HEK293 (cell line): ENCODE data around the gene RPS14.

Experiments
- CTCF ChIA-PET: fragments of 350-600 bp; formaldehyde crosslinking; extraction: SDS; loops from one replicate; lab custom pipeline; 2021; ENCODE audit warnings: antibody characterized with exemption; lab: Yijun Ruan, JAX
- POLR2A ChIA-PET: fragments of 300-600 bp; formaldehyde crosslinking; extraction: SDS; loops from one replicate; lab custom pipeline; 2020; ENCODE audit warnings: antibody characterized with exemption, inconsistent platforms; lab: Yijun Ruan, JAX
- H3K27ac ChIP-seq: fragments of 200-500 bp; sonication (Bioruptor generic); 2 replicates; pipeline ENCODE4 v1.5.1; 2014; ENCODE audit warnings: low read depth, low read length, control low read depth, inconsistent platforms; ENCODE audit errors: extremely low read depth
- H3K36me3 ChIP-seq, 2 experiments: fragments of 200-500 bp in 1 of 2; sonication (Bioruptor generic) in 1 of 2; 1 replicate in 1 of 2; 2 replicates in 1 of 2; pipeline ENCODE4 v1.5.1; 2014 to 2017; ENCODE audit warnings: inconsistent platforms in 2 of 2, low read length in 2 of 2; ENCODE audit not compliant: control insufficient read depth in 2 of 2, insufficient read depth in 1 of 2
- H3K4me1 ChIP-seq: fragments of 200-500 bp; sonication (Bioruptor generic); 2 replicates; pipeline ENCODE4 v1.5.1; 2014; ENCODE audit warnings: mild to moderate bottlenecking, low read length, inconsistent platforms; ENCODE audit not compliant: control insufficient read depth, insufficient read depth
- H3K4me3 ChIP-seq: 2 replicates; pipeline ENCODE4 v1.5.1; 2011; ENCODE audit warnings: low read depth, mild to moderate bottlenecking, control low read depth, low read length, moderate library complexity
- H3K9me3 ChIP-seq: fragments of 200-500 bp; sonication (Bioruptor generic); 2 replicates; pipeline ENCODE4 v1.5.1; 2014; ENCODE audit warnings: low read depth, low read length, inconsistent platforms; ENCODE audit not compliant: control insufficient read depth, insufficient read depth
- GFI1B ChIP-seq: fragments of 450-650 bp; formaldehyde crosslinking; IDR thresholded peaks from 2 replicates; pipeline ENCODE4 v1.5.1; 2016; ENCODE audit warnings: missing biosample characterization, missing genetic modification characterization
- GLI2 ChIP-seq: fragments of 450-650 bp; formaldehyde crosslinking; IDR thresholded peaks from 2 replicates; pipeline ENCODE4; 2017; ENCODE audit warnings: missing biosample characterization, missing genetic modification characterization, low read depth, borderline replicate concordance
- MEIS1 ChIP-seq: sonication (generic); formaldehyde crosslinking; IDR thresholded peaks from 2 replicates; pipeline ENCODE4 v1.8.1; 2022; ENCODE audit warnings: missing genetic modification reagents, mild to moderate bottlenecking, borderline replicate concordance
- REPIN1 ChIP-seq: fragments of 450-650 bp; formaldehyde crosslinking; IDR thresholded peaks from 2 replicates; pipeline ENCODE4 v1.5.1; 2017; ENCODE audit warnings: missing biosample characterization, missing genetic modification characterization, low read depth
- YY2 ChIP-seq: fragments of 450-650 bp; formaldehyde crosslinking; IDR thresholded peaks from 2 replicates; pipeline ENCODE4 v1.5.1; 2016; ENCODE audit warnings: missing biosample characterization, missing genetic modification characterization
- ZNF148 ChIP-seq: fragments of 450-650 bp; formaldehyde crosslinking; IDR thresholded peaks from 2 replicates; pipeline ENCODE4 v1.5.0; 2017; ENCODE audit warnings: missing biosample characterization, missing genetic modification characterization, borderline replicate concordance
- ZNF157 ChIP-seq: fragments of 450-650 bp; formaldehyde crosslinking; IDR thresholded peaks from 2 replicates; pipeline ENCODE4 v1.5.1; 2016; ENCODE audit warnings: missing biosample characterization, missing genetic modification characterization
- ZNF169 ChIP-seq: fragments of 450-650 bp; formaldehyde crosslinking; IDR thresholded peaks from 2 replicates; pipeline ENCODE4 v1.5.1; 2016; ENCODE audit warnings: missing biosample characterization, missing genetic modification characterization
- ZNF175 ChIP-seq: fragments of 450-650 bp; formaldehyde crosslinking; IDR thresholded peaks from 2 replicates; pipeline ENCODE4 v1.5.1; 2016; ENCODE audit warnings: missing biosample characterization, missing genetic modification characterization
- ZNF184 ChIP-seq: fragments of 450-650 bp; IDR thresholded peaks from 2 replicates; pipeline ENCODE4 v1.5.1; 2018; ENCODE audit warnings: missing biosample characterization, mild to moderate bottlenecking, missing genetic modification characterization
- ZNF239 ChIP-seq: fragments of 450-650 bp; formaldehyde crosslinking; IDR thresholded peaks from 2 replicates; pipeline ENCODE4 v1.5.1; 2016; ENCODE audit warnings: missing biosample characterization, missing genetic modification characterization
- ZNF324 ChIP-seq: fragments of 450-650 bp; formaldehyde crosslinking; IDR thresholded peaks from 2 replicates; pipeline ENCODE4 v1.5.1; 2016; ENCODE audit warnings: missing biosample characterization, missing genetic modification characterization
- ZNF561 ChIP-seq: fragments of 450-650 bp; IDR thresholded peaks from 2 replicates; pipeline ENCODE4 v1.5.1; 2018; ENCODE audit warnings: missing biosample characterization, missing genetic modification characterization, borderline replicate concordance
- ZNF571 ChIP-seq: fragments of 450-650 bp; formaldehyde crosslinking; IDR thresholded peaks from 2 replicates; pipeline ENCODE4 v1.5.0; 2017; ENCODE audit warnings: missing biosample characterization, missing genetic modification characterization
- ZNF660 ChIP-seq: fragments of 450-650 bp; IDR thresholded peaks from 2 replicates; pipeline ENCODE4 v1.5.1; 2018; ENCODE audit warnings: missing biosample characterization, mild to moderate bottlenecking, missing genetic modification characterization
- ZNF76 ChIP-seq: fragments of 450-650 bp; formaldehyde crosslinking; IDR thresholded peaks from 2 replicates; pipeline ENCODE4; 2016; ENCODE audit warnings: low read depth, missing biosample characterization, missing genetic modification characterization, borderline replicate concordance
- ZNF776 ChIP-seq: fragments of 450-650 bp; formaldehyde crosslinking; IDR thresholded peaks from 2 replicates; pipeline ENCODE4 v1.5.0; 2017; ENCODE audit warnings: missing biosample characterization, missing genetic modification characterization, borderline replicate concordance
- ZNF785 ChIP-seq: fragments of 450-650 bp; formaldehyde crosslinking; IDR thresholded peaks from 2 replicates; pipeline ENCODE4 v1.5.1; 2016; ENCODE audit warnings: missing biosample characterization, missing genetic modification characterization
- ZSCAN16 ChIP-seq: fragments of 450-650 bp; formaldehyde crosslinking; IDR thresholded peaks from 2 replicates; pipeline ENCODE4 v1.5.1; 2016; ENCODE audit warnings: missing biosample characterization, missing genetic modification characterization
- TF ChIP-seq, protein P1 (sequence below): fragments of 450-650 bp; formaldehyde crosslinking; IDR thresholded peaks from 2 replicates; pipeline ENCODE4 v1.5.1; 2016; ENCODE audit warnings: missing biosample characterization, missing genetic modification characterization
- TF ChIP-seq, protein P2 (sequence below): fragments of 450-650 bp; formaldehyde crosslinking; IDR thresholded peaks from 2 replicates; pipeline ENCODE4 v1.5.1; 2016; ENCODE audit warnings: missing biosample characterization, missing genetic modification characterization

The RPS14 gene

GRCh38 chr5:150452914-150453313 lies 3.4 kb upstream of the RPS14 start (continued):
- TF ChIP-seq, protein P1, sequence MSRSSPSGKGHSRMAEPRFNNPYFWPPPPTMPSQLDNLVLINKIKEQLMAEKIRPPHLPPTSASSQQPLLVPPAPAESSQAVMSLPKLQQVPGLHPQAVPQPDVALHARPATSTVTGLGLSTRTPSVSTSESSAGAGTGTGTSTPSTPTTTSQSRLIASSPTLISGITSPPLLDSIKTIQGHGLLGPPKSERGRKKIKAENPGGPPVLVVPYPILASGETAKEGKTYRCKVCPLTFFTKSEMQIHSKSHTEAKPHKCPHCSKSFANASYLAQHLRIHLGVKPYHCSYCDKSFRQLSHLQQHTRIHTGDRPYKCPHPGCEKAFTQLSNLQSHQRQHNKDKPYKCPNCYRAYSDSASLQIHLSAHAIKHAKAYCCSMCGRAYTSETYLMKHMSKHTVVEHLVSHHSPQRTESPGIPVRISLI (tag by site-specific recombination): no peak
- no peak for TF ChIP-seq MEIS1
- TF ChIP-seq, all 188 proteins: peak for 0

- POLR2A ChIA-PET: no interaction called here
- Histone ChIP-seq H3K36me3 (peaks cover 14 to 26% of the 10 kb centered on the region in 2 experiments; a peak in 2 of 3 replicates), H3K4me1 (peaks cover 3% of the 10 kb centered on the region)
- TF ChIP-seq ZNF175 (no peak), ZNF561 (tag by site-specific recombination) (no peak), ZNF324 (tag by site-specific recombination) (no peak), YY2 (tag by site-specific recombination) (no peak), ZNF184 (tag by site-specific recombination) (no peak), ZNF169 (tag by site-specific recombination) (no peak), GFI1B (no peak), ZNF660 (tag by site-specific recombination) (no peak), ZNF76 (tag by site-specific recombination) (no peak), ZNF571 (tag by site-specific recombination) (no peak), REPIN1 (no peak), ZNF785 (tag by site-specific recombination) (no peak), ZNF148 (tag by site-specific recombination) (no peak), ZNF239 (tag by site-specific recombination) (no peak), GLI2 (tag by site-specific recombination) (no peak)
- TF ChIP-seq, protein P2, sequence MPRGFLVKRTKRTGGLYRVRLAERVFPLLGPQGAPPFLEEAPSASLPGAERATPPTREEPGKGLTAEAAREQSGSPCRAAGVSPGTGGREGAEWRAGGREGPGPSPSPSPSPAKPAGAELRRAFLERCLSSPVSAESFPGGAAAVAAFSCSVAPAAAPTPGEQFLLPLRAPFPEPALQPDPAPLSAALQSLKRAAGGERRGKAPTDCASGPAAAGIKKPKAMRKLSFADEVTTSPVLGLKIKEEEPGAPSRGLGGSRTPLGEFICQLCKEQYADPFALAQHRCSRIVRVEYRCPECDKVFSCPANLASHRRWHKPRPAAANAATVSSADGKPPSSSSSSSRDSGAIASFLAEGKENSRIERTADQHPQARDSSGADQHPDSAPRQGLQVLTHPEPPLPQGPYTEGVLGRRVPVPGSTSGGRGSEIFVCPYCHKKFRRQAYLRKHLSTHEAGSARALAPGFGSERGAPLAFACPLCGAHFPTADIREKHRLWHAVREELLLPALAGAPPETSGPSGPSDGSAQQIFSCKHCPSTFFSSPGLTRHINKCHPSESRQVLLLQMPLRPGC (tag by site-specific recombination): no peak
- TF ChIP-seq, all 188 proteins: peak for 0
- Histone ChIP-seq H3K9me3 (no peaks in the 10 kb centered on the region), H3K27ac (no peak overlapping the region), H3K4me3 (no peak overlapping the region)
- CTCF ChIA-PET: interaction anchor here (0.6 to 1.1 kb wide), 4 partner anchors 30 to 567 kb away, joined by 3 to 5 read pairs (median 3); no protein-coding TSS in a partner anchor
These were observed 2.1 kb upstream of the RPS14 start for GRCh38 chr5:150451594-150451993.

DNA sequence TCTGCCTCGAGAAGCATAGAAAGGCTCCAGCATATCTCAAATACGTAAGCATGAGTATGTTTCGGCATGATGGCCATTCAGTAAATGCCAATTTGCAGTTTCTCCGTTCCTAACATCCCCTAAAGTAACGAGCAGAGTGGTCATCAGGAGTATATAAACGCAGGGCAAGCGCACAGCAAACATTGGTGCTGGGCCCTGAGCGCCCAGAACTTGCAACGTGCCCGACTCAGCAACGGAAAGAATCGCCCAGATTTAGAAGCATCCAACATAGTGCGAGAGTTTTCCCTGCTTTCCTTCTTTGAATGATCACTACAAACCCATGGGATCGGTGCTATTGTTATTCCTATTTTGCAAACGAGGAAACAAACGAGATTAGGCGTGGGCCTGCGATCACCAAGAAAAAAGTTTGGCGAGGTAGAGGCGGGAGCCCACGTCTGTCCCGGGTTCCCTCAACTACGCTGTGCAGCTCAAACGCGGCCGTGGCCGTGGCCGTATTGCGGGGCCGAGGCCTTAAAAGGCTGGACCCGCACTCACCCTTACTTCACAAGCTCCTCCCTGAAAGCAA lies 505 bp downstream of the RPS14 start:
- POLR2A ChIA-PET: interaction anchor here (0.6 to 2.0 kb wide), 9 partner anchors 8 to 191 kb away, joined by 3 to 8 read pairs (median 4); partner anchors contain the start of gene SYNPO
- CTCF ChIA-PET: interaction anchor here (1.0 to 1.9 kb wide), 4 partner anchors 11 to 314 kb away, joined by 3 to 6 read pairs (median 4); no protein-coding TSS in a partner anchor
- Histone ChIP-seq H3K9me3 (no peaks in the 10 kb centered on the region), H3K27ac (peak overlapping the region; percentile 95), H3K4me1 (peaks cover 3% of the 10 kb centered on the region), H3K4me3 (peak overlapping the region; percentile 98), H3K36me3 (peaks cover 29 to 51% of the 10 kb centered on the region in 2 experiments)
- TF ChIP-seq ZNF776 (tag by site-specific recombination) (no peak), REPIN1 (0 out of 2 replicates have a peak, but pooled peaks have one; percentile 1), ZNF157 (tag by site-specific recombination) (no peak), ZSCAN16 (tag by site-specific recombination) (0 out of 2 replicates have a peak, but pooled peaks have one; percentile 25)
